ENCODE data around the gene LYZ.

Gene LYZ

DNA sequence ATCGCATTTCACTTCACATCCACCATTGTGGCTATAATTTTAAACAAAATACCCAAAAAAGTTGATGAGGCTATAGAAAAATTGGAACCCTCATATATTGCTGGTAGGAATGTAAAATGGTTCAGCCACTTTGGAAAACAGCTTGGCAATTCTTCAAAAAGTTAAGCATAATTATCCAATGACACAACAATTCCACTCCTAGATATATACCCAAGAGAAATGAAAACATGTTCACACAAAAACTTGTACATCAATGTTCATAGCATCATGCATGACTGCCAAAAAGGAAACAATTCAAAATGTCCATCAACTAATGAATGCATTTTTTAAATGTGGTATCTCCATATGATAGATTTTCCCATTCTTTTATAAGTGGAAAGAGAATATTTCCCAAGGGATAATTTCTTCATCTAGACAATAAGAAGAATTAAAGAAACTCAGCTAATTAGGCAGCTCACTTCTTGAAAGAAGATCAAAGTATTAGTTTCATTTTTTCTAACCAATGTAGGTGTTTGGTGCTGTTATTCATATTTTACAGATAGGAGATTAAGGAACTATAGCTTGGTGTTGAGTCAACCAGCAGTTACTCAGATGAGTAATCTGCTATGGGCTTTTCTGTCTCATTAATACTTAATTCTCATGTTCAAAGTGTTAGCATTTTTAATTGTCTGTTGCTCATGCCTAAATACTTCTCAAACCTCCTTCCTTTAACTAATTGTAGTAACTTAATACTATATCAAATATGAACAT is 44.2 kb downstream of the LYZ start:
- no peak overlapping the region for H3K4me3 ChIP-seq (ENCODE audit: low read length)
- no peaks in the 10 kb centered on the region for H3K36me3 ChIP-seq (ENCODE audit: control insufficient read depth, insufficient read depth, low read length, severe bottlenecking)
- no peak for DNase-seq (ENCODE audit: low read depth)
- H3K27me3 ChIP-seq (replicated peaks; ENCODE audit: control insufficient read depth, insufficient read depth, low read length) = no peaks in the 10 kb centered on the region
- H3K4me1 ChIP-seq (ENCODE audit: control insufficient read depth, insufficient read depth, low read length) = peaks cover 22% of the 10 kb centered on the region
- H3K9ac ChIP-seq (ENCODE audit: low read length) = no peak overlapping the region
- H3K9me3 ChIP-seq (ENCODE audit: control insufficient read depth, low read length) = no peaks in the 10 kb centered on the region

DNA sequence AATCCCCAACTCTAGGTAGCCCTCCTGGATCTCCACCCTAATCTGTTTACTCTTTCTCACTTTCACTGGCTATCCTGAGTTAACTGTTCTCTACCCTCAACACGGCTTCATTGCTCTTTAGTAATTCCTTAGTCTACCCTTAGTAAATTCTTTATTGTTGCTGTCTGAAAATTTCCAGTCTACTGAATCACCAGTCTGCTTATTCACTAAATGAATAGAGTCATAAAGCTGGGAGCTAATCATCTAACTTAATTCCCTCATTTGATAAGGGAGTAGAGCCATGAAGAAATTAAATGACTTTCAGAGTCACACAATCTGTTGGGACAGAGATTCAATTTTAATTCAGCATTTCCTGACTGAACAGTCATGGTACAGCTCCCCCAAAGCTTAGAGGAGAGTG is 47.9 kb downstream of the LYZ start:
- Histone ChIP-seq H3K36me3 (ENCODE audit: control insufficient read depth, insufficient read depth, low read length, severe bottlenecking) (no peaks in the 10 kb centered on the region), H3K4me1 (ENCODE audit: control insufficient read depth, insufficient read depth, low read length) (peaks cover 21% of the 10 kb centered on the region), H3K9me3 (ENCODE audit: control insufficient read depth, low read length) (no peaks in the 10 kb centered on the region), H3K4me3 (ENCODE audit: low read length) (no peak overlapping the region), H3K9ac (ENCODE audit: low read length) (no peak overlapping the region), H3K27me3 (replicated peaks; ENCODE audit: control insufficient read depth, insufficient read depth, low read length) (no peaks in the 10 kb centered on the region)
- DNase-seq (ENCODE audit: low read depth) = no peak

DNA sequence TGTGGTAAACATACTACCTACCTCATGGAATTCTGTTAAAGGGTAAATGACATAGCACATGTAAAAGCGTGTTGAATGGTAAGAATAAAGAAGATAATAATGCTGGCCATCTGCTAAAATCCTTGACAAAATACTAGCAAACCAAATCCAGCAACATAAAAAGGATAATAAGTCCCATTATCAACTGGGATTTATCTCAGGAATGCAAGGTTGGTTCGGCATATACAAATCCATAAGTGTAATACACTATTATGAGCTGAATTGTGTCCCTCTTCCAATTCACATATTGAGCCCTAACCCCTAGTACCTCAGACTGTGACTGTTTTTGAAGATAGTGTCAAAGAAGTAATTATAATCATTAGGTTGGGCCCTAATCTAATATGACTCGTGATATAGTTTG is 48.8 kb downstream of the LYZ start:
- H3K36me3 ChIP-seq (ENCODE audit: control insufficient read depth, insufficient read depth, low read length, severe bottlenecking) = no peaks in the 10 kb centered on the region

DNA sequence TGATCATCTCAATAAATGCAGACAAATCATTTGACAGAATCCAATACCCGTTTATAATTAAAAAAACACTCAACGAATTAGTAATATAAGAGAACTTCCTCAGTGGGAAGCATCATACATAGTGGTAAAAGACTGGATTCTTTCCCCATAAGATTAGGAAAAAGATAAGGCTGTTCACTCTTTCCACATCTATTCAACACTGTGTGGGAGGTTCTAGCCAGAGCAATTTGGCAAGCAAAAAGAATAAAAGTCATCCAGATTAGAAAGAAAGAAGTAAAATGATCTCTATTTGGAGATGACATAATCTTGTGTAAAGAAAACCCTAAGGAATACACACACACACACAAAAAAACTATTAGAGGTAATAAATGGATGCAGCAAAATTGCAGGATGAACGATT is 49.8 kb downstream of the LYZ start:
- H3K4me1 ChIP-seq (ENCODE audit: control insufficient read depth, insufficient read depth, low read length) = peaks cover 21% of the 10 kb centered on the region
- no peaks in the 10 kb centered on the region for H3K36me3 ChIP-seq (ENCODE audit: control insufficient read depth, insufficient read depth, low read length, severe bottlenecking)
- no peaks in the 10 kb centered on the region for H3K27me3 ChIP-seq (replicated peaks; ENCODE audit: control insufficient read depth, insufficient read depth, low read length)
- peak; percentile 60 for DNase-seq (ENCODE audit: low read depth)
- no peak overlapping the region for H3K9ac ChIP-seq (ENCODE audit: low read length)
- H3K4me3 ChIP-seq (ENCODE audit: low read length) = no peak overlapping the region
- H3K9me3 ChIP-seq (ENCODE audit: control insufficient read depth, low read length) = no peaks in the 10 kb centered on the region

More for the DNA sequence above, 48.8 kb downstream of the LYZ start:
- peaks cover 21% of the 10 kb centered on the region for H3K4me1 ChIP-seq (ENCODE audit: control insufficient read depth, insufficient read depth, low read length)
- H3K4me3 ChIP-seq (ENCODE audit: low read length) = no peak overlapping the region
- DNase-seq (ENCODE audit: low read depth) = no peak
- no peak overlapping the region for H3K9ac ChIP-seq (ENCODE audit: low read length)
- H3K9me3 ChIP-seq (ENCODE audit: control insufficient read depth, low read length) = no peaks in the 10 kb centered on the region
- no peaks in the 10 kb centered on the region for H3K27me3 ChIP-seq (replicated peaks; ENCODE audit: control insufficient read depth, insufficient read depth, low read length)

DNA sequence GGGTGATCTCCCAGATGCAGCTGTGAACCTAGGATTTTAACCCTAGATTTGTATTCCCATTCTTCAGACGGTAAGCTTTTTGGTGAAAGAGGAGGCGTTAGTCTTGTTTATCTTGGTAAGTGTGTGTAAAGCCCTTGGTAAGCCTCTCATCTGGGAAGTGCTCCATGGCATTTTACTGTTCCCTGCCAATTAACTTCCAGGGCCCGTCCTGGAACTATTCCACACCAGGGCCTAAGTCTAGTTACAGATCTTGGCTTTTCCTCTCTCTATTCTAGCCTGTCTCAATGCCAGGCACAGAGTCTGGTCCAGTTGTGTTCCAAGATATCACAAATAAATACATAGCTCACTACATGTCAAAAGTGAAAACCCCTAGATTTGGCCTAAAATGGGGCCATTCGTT is 53.8 kb downstream of the LYZ start:
- Histone ChIP-seq H3K27me3 (replicated peaks; ENCODE audit: control insufficient read depth, insufficient read depth, low read length) (no peaks in the 10 kb centered on the region), H3K4me3 (ENCODE audit: low read length) (no peak overlapping the region)
- no peak for DNase-seq (ENCODE audit: low read depth)

More for the DNA sequence above, 53.8 kb downstream of the LYZ start:
- H3K9me3 ChIP-seq (ENCODE audit: control insufficient read depth, low read length) = no peaks in the 10 kb centered on the region
- no peaks in the 10 kb centered on the region for H3K36me3 ChIP-seq (ENCODE audit: control insufficient read depth, insufficient read depth, low read length, severe bottlenecking)
- peaks cover 18% of the 10 kb centered on the region for H3K4me1 ChIP-seq (ENCODE audit: control insufficient read depth, insufficient read depth, low read length)
- no peak overlapping the region for H3K9ac ChIP-seq (ENCODE audit: low read length)
